GM23338 (cell line): ENCODE data around the gene LIX1.

ENCODE experiments used
- CREB1 ChIP-seq: fragments of 250-450 bp; sonication (Bioruptor Pico); IDR thresholded peaks from 2 replicates; pipeline ENCODE4 v1.5.0; 2020; ENCODE audit warnings: low read depth, mild to moderate bottlenecking, moderate library complexity
- CTCF ChIP-seq, 2 experiments: fragments of 200-600 bp in 1 of 2; sonication (generic) in 1 of 2; conservative IDR thresholded peaks; 2 replicates each; pipeline versions ENCODE4 v1.5.1 to v1.6.1; 2016 to 2017; ENCODE audit warnings: antibody characterized with exemption in 2 of 2, low read depth in 2 of 2, mild to moderate bottlenecking in 2 of 2, moderate library complexity in 1 of 2
- EZH2phosphoT487 ChIP-seq: fragments of 200-600 bp; sonication (generic); IDR thresholded peaks from one replicate; pipeline ENCODE4 v1.8.1; 2018; ENCODE audit warnings: antibody characterized with exemption; ENCODE audit not compliant: unreplicated experiment
- REST ChIP-seq: IDR thresholded peaks from one replicate; pipeline ENCODE4 v1.6.1; 2018; ENCODE audit warnings: antibody characterized with exemption; ENCODE audit not compliant: unreplicated experiment
- ZNF114 ChIP-seq: fragments of 250-450 bp; sonication (Bioruptor Pico); IDR thresholded peaks from 2 replicates; pipeline ENCODE4 v1.5.0; 2020; ENCODE audit warnings: mild to moderate bottlenecking, moderate library complexity

DNA sequence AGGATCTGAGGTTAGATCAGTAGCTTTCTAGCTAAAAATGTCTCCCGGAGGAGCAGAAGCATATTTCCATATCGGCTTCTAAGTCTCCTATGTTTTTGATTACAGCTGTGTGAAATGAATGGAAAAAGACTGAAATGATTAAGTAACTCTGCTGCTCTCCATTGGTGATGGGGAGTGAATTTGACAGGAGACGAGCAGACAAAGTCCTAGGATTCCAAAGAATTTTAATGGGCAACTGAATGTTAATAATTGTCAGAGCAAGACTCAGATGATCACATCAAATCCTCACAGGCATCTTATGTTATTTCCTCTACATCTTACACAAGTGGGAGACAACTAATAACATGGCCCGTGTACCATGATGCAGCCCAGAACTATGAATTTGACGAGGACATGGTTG, 66.8 kb downstream of the LIX1 start:
- TF ChIP-seq ZNF114 (no peak), EZH2phosphoT487 (no peak), CTCF (conservative IDR thresholded peaks at IDR 0.05; ENCODE audit: low read depth in 2 of 2) (no peak), REST (no peak), CREB1 (CRISPR knock-in tag) (no peak)
